COLO668 (cell line): ENCODE data around the gene AP4S1.
"Not testable (repeated sequence)": the region's sequence is repeated elsewhere in the genome, so short reads cannot be mapped to it uniquely, and the experiment has no call there.

Source experiments
- DNase-seq: peaks from one replicate; lab custom pipeline; 2025; ENCODE audit not compliant: unreplicated experiment; lab: John Stamatoyannopoulos, UW

Gene AP4S1

GRCh38 chr14:31042300-31042699 is 16.9 kb downstream of the AP4S1 start:
- DNase-seq, result no peak

GRCh38 chr14:31042893-31043292 is 17.4 kb downstream of the AP4S1 start:
- not testable (repeated sequence) for DNase-seq

- no peak for DNase-seq
Observed at GRCh38 chr14:31043379-31043778, 17.9 kb downstream of the AP4S1 start.

GRCh38 chr14:31045501-31046080 is 20.1 kb downstream of the AP4S1 start:
- no peak for DNase-seq

GRCh38 chr14:31047503-31047902 is 22.1 kb downstream of the AP4S1 start:
- DNase-seq, result no peak

GRCh38 chr14:31051023-31051422 is 25.6 kb downstream of the AP4S1 start:
- DNase-seq, result no peak

GRCh38 chr14:31051511-31051910 is 26.1 kb downstream of the AP4S1 start:
- DNase-seq, result no peak

- DNase-seq, result not testable (repeated sequence)
Observed at GRCh38 chr14:31052905-31053586, 27.6 kb downstream of the AP4S1 start.

- DNase-seq, result no peak
Observed at GRCh38 chr14:31057035-31057434, 31.6 kb downstream of the AP4S1 start.

GRCh38 chr14:31057701-31058364 is 32.4 kb downstream of the AP4S1 start:
- DNase-seq, result no peak

GRCh38 chr14:31059152-31059924 is 33.9 kb downstream of the AP4S1 start:
- DNase-seq, result no peak

GRCh38 chr14:31060253-31060875 is 34.9 kb downstream of the AP4S1 start:
- no peak for DNase-seq

GRCh38 chr14:31062908-31063307 is 37.5 kb downstream of the AP4S1 start:
- DNase-seq, result not testable (repeated sequence)

GRCh38 chr14:31068235-31068634 is 42.8 kb downstream of the AP4S1 start:
- DNase-seq, result no peak

GRCh38 chr14:31069343-31069742 is 43.9 kb downstream of the AP4S1 start:
- no peak for DNase-seq

- DNase-seq, result no peak
Observed at GRCh38 chr14:31070431-31070830, 45.0 kb downstream of the AP4S1 start.

- no peak for DNase-seq
Observed at GRCh38 chr14:31071151-31071550, 45.7 kb downstream of the AP4S1 start.

GRCh38 chr14:31075144-31075543 is 49.7 kb downstream of the AP4S1 start:
- DNase-seq, result no peak

- DNase-seq, result no peak
Observed at GRCh38 chr14:31078766-31079165, 53.3 kb downstream of the AP4S1 start.

- no peak for DNase-seq
Observed at GRCh38 chr14:31080056-31080455, 54.6 kb downstream of the AP4S1 start.

GRCh38 chr14:31080484-31080883 is 55.0 kb downstream of the AP4S1 start:
- DNase-seq, result no peak
